Posterior cingulate gyrus (tissue), 11 donors: ENCODE data around the gene CACNA2D4.

Experiments
- DNase-seq, 10 donors: peaks; one replicate each; pipeline versions ENCODE4 v3.0.0 to v3.0.0-alpha.2; 2020 to 2021; ENCODE audit warnings: mixed read lengths in 3 of 10
- intact Hi-C: fragments of 100-400 bp; cut with DNase I; formaldehyde crosslinking; loops from one replicate; pipeline ENCODE4 v1.15.1; 2023

Gene CACNA2D4

DNA sequence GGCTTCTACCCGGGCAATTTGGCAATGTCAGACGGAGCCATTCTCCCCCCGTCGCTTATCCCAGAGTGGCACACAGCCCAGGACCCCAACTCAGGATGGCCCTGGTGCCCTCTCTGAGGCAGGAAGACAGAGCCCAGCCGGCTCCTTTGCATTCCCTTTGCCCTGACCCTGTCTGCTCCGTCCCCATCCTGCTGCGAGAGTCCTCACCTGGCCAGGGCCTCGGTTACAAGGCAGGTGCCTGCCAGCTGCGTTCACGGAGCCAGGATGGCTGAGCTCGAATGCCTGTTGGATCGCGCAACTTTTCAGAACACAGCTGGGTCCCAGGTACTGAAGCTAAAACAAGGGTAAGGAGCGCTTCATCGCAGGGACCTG, 79.5 kb downstream of the CACNA2D4 start:
- peak in 3 of 10 donors; percentile 57 to 77 (median 74) for DNase-seq
- intact Hi-C loops = no loop called here

GRCh38 chr12:1838205-1838993, 80.1 kb downstream of the CACNA2D4 start:
- peak in 8 of 10 donors; percentile 60 to 95 (median 74) for DNase-seq
- intact Hi-C loops = no loop called here

- intact Hi-C loops = no loop called here
- peak in 4 of 10 donors; percentile 19 to 81 (median 44) for DNase-seq
Measured at GRCh38 chr12:1837541-1838204, 80.8 kb downstream of the CACNA2D4 start.

DNA sequence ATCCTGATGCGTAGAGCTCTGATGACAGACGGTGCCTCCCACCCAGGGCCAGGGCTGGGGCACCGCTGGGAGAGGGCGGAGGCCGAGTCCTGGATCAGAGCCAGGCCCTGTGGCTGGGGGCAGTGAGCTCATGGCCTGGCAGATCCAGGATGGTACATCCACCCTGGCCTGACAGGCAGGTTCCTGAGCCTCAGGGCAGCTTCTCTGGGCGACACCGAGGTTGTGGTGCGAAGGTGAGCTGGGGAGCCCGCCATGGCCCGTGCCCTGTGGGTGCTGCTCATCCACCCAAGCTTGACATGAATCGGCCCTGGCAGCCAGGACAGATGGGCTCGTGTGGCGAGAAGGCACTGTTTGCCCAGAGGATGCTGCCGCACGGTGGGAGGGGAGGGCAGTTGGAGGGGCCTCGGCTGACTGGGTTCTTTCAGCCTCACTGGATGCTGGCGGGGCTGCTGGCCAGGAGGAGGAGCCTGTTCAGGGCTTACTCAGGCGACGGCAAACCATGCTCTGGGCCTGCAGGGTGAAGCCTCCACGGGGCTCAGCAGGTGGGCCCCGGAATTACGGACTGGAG, 81.5 kb downstream of the CACNA2D4 start:
- peak in 9 of 10 donors; percentile 67 to 96 (median 79) for DNase-seq
- intact Hi-C loops = no loop called here

- peak in 1 of 10 donors; percentile 76 for DNase-seq
- intact Hi-C loops = no loop called here
Measured at GRCh38 chr12:1836241-1836803, 82.1 kb downstream of the CACNA2D4 start.

GRCh38 chr12:1835211-1836131, 83.0 kb downstream of the CACNA2D4 start:
- intact Hi-C loops = no loop called here

GRCh38 chr12:1834186-1834925, 84.1 kb downstream of the CACNA2D4 start:
- intact Hi-C loops = no loop called here
- peak in 6 of 10 donors; percentile 38 to 90 (median 65) for DNase-seq

More at GRCh38 chr12:1835211-1836131, 83.0 kb downstream of the CACNA2D4 start:
- DNase-seq = peak in 3 of 10 donors; percentile 72 to 82 (median 72)

DNA sequence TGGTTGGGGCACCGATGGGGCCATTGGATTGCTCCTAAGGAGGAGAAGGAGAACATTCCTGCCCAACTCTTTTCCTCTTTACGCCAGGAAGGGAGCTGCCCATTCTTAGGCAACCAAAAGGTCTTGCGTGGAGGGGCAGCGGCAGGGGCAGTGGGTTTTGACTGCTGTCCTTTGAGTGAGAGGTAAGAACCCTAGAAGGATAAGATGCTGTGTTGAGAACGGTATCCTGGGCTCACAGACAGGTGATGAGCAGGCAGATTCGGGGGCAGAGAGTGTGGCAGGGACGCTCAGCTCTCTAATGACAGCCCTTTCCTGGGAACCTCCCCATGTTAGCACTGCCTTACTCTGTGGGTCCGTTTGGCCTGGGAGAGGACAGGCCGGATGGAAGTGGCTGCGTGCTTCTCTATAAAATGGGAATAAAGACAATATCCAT, 84.8 kb downstream of the CACNA2D4 start:
- DNase-seq = peak in 3 of 10 donors; percentile 64 to 70 (median 66)
- intact Hi-C loops = no loop called here

- intact Hi-C loops = no loop called here
- peak in 4 of 10 donors; percentile 24 to 76 (median 70) for DNase-seq
Measured at GRCh38 chr12:1832801-1833595, 85.5 kb downstream of the CACNA2D4 start.

DNA sequence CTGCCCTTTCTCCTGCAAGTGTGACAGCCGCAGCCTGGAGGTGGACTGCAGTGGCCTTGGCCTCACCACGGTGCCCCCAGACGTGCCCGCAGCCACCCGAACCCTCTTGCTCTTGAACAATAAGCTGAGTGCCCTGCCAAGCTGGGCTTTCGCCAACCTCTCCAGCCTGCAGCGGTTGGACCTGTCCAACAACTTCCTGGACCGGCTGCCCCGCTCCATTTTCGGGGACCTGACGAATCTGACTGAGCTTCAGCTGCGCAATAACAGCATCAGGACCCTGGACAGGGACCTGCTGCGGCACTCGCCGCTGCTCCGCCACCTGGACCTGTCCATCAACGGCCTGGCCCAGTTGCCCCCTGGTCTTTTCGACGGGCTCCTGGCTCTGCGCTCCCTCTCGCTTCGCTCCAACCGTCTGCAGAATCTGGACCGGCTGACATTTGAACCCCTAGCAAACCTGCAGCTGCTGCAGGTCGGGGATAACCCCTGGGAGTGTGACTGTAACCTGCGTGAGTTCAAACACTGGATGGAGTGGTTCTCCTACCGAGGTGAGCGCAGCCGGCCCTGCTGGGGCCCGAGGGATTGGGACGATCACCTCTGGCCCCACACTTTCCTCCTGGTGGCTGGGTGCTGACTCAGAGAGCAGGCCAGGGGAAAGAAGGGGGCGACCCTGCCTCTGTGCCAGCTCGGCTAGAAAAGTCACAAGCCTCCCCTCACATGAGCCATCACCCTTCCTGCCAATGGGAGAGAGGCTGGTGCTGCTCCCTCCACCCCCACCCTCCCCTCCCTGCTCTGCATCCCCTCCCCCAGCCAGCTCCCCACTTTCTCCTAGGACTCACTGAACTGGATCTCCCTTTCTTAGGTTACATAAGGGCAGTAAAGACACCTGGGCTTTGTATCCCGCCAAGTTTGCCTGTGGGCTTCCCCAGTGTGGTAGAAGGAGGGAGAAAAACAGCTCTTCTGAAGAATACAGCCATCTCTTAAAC, 87.2 kb downstream of the CACNA2D4 start:
- DNase-seq = peak in 5 of 10 donors; percentile 2 to 84 (median 78)
- intact Hi-C loops = no loop called here

DNA sequence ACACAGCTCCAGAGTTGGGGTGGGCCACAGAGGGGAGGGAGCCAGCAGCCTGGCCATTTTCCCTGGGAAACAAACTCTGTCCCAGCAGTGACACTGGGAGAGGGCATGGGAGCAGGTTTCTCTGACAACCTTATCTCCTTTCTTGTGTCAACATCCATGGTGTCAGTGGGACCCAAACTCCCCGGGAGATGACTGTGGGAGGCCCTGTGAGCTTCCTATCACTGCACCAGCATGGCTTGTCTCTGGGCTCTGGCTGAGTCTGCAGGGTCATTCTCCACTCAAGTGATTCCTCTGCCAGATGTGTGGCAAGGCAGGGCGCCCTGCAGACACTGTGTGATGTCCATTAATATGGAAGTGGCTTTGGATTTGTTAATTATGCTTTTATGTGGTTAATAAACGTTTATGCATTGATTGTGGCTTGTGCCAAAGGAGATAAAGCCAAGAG, 88.0 kb downstream of the CACNA2D4 start:
- peak in 4 of 10 donors; percentile 3 to 52 (median 33) for DNase-seq
- intact Hi-C loops = no loop called here

GRCh38 chr12:1829306-1829900, 89.0 kb downstream of the CACNA2D4 start:
- intact Hi-C loops = no loop called here

GRCh38 chr12:1828856-1829255, 89.6 kb downstream of the CACNA2D4 start:
- DNase-seq = peak in 4 of 10 donors; percentile 29 to 82 (median 76)
- intact Hi-C loops = no loop called here

More at GRCh38 chr12:1829306-1829900, 89.0 kb downstream of the CACNA2D4 start:
- peak in 4 of 10 donors; percentile 14 to 74 (median 72) for DNase-seq

- peak in 4 of 10 donors; percentile 24 to 78 (median 66) for DNase-seq
- intact Hi-C loops = no loop called here
Measured at GRCh38 chr12:1827826-1828805, 90.3 kb downstream of the CACNA2D4 start.
